Mesenteric fat pad (tissue), 1 donor: ENCODE results near the gene CTIF. TPM values are rescaled to one million over a fixed set of nuclear protein-coding genes. Genes with fewer than 3 reads are reported as not detected.
A peak's percentile ranks its signal among the peaks of the same experiment; 100 is the strongest.

Experiments used
- DNase-seq: peaks from one replicate; pipeline ENCODE4 v3.0.0-alpha.2; 2020; ENCODE audit warnings: low spot score
- total RNA-seq: library from RNA; stranded (reverse); fragmentation: NEBNext Ultra II Directional; extraction: Animal tissue kit (Norgen Biotek cat#: 25700); gene quantifications from one replicate; pipeline ENCODE4 v1.2.1, GENCODE V29; 2021
- donor health status: DM: yes; HTN: yes; CAD: no.

CTIF gene
- total RNA-seq, 1 donor from 2014 or later: 196 TPM

GRCh38 chr18:48767090-48767690 is 228.4 kb downstream of the CTIF start:
- no peak for DNase-seq

GRCh38 chr18:48769006-48769636 is 230.3 kb downstream of the CTIF start:
- DNase-seq: no peak

DNA sequence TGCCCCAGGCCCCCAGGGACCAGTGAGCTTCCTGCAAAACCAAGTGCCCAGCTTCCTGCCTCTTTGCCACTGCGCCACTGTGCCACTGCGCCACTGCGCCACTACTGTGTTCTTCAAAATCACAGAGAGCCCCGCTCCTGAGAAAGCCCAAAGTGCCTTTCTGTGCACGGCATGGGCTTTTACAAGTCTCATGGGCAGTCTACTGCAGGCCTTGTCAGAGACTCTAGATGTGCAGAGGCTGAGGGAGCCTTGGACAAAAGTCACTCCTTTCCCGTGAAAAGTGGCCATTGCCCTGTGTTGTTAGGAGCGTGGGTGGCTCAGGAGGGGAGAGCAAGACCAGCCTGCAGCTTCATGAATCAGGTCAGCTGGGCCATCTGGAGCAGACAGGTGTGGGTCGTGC is 231.4 kb downstream of the CTIF start:
- no peak for DNase-seq

GRCh38 chr18:48771641-48772375 is 233.0 kb downstream of the CTIF start:
- DNase-seq: no peak

DNA sequence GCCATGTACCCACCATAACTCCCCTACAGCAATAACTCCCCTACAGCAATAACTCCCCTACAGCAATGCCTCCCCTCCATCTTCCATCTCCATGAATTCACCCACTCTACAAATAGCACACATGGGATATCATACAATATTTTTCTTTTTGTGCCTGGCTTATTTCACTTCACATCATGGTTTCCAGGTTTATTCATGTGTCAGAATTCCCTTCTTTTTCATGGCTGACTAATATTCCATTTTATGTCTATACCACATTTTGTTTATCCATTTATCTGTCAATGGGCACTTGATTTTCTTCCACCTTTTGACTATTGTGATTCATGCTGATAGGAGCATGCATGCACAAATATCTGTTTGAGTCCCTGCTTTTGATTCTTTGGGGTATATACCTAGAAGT is 233.6 kb downstream of the CTIF start:
- no peak for DNase-seq

DNA sequence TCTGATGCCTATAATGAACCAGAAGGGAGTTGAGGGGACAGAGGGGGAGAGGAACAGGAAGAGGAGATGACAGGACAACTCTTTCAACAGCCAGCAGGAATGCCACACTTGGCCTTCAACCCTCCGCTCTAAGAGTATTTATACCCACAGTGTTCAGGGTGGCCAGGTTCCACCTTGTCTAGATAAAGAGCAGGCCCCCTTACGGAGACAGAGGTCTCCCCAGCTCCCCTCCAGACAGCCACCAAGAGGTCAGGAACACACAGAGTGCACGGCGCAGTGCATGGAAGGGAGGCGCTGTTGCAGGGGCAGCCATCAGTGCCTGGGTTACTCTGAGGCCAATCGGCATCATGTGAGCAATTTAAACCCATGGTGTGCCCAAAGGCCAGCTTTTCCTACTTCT is 235.0 kb downstream of the CTIF start:
- DNase-seq: no peak

DNA sequence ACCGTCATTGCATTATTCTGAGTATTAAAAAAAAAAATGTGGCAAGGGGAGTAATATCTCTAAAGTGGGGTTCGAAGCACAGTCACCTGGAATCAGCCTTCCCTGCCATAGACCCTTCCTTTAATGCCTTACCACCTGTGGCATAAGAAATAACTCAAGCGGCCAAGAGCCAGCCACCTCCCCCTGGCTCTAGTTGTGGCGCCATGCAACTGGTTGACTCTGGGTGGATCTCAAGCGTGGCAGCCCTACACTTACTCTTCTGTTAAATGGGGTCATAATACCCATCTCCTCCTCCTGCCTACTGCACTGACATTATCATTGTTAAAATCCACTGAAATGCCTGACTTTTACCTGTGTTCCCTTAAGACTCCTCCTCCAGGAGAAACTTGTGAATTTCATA is 236.1 kb downstream of the CTIF start:
- no peak for DNase-seq

- no peak for DNase-seq
Measured at GRCh38 chr18:48775372-48776155, 236.7 kb downstream of the CTIF start.

DNA sequence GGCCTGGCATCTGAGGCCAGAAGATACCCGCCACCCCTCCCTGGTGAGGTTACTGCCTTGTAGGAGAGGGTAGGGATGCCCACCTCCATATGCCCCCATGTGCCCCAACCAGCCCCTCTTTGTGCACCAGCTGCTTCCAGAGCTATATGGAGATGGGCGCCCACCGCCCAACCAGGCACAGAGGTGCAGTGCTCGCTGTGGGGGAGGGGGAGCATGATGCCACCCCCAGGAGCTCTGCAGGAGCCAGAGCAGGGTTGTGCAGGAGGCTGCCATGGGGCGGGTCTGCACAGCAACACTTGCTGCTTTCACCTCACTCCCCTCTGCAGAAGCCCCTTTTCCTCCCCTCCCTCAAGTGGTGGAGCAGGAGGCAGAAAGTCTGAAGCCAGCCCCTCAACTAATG is 237.3 kb downstream of the CTIF start:
- DNase-seq: no peak

DNA sequence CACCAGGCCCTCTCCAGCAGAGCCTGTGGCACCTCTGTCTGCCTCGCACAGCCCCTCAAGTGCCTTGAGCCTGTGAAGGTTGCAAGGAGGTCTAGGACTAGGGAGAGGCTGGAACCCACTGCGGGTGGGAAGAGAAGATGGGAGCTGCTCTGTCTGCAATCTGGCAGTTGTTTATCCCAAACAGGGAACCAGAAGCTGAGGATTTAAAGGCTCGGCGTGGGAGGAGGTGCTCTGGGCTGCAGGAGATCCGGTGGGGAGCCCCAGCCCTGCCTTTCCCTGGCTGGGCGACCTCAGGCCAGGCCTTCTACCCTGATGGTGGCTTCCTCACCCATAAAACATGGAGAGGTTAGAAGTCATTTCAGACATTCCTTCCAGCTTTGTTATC is 237.8 kb downstream of the CTIF start:
- DNase-seq: no peak

GRCh38 chr18:48777026-48777743 is 238.4 kb downstream of the CTIF start:
- no peak for DNase-seq

- DNase-seq: no peak
Measured at GRCh38 chr18:48777744-48778116, 238.9 kb downstream of the CTIF start.

GRCh38 chr18:48778344-48779011 is 239.6 kb downstream of the CTIF start:
- DNase-seq: no peak

GRCh38 chr18:48779462-48779861 is 240.6 kb downstream of the CTIF start:
- DNase-seq: no peak

DNA sequence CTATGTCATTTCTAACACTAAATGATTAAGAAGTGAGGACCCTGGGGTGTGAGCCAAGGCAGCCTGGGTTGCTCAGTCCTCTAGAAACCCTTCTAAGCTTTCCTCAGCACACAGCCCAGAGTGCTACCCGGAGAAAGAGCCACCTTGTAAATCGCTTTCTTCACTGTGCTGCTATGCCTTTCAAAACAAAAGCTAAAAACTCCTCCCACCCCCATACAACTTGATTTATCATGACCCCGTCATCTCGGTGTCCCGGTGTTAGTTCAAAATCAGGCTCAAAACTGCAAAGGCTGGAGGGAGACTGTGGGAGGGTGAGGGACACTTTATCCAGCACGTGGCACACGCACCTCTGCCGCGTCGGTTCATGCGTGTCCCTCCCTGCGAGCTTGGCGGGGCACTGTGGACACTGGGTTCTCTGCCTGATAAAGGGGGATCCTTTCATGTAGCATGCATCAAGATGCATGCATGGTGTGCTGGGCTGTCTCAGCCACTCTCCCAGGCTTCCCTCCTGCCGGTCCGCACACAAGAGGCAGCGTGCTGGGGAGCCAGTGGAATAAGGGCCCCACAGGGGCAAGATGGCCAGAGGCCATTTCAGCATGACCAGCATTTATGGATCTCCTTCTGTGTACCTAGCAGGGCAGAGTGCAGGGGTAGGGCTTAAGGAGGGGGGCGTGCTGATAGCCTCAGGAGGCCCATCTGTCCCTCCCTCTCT is 241.5 kb downstream of the CTIF start:
- no peak for DNase-seq

GRCh38 chr18:48780913-48781162 is 242.0 kb downstream of the CTIF start:
- no peak for DNase-seq

DNA sequence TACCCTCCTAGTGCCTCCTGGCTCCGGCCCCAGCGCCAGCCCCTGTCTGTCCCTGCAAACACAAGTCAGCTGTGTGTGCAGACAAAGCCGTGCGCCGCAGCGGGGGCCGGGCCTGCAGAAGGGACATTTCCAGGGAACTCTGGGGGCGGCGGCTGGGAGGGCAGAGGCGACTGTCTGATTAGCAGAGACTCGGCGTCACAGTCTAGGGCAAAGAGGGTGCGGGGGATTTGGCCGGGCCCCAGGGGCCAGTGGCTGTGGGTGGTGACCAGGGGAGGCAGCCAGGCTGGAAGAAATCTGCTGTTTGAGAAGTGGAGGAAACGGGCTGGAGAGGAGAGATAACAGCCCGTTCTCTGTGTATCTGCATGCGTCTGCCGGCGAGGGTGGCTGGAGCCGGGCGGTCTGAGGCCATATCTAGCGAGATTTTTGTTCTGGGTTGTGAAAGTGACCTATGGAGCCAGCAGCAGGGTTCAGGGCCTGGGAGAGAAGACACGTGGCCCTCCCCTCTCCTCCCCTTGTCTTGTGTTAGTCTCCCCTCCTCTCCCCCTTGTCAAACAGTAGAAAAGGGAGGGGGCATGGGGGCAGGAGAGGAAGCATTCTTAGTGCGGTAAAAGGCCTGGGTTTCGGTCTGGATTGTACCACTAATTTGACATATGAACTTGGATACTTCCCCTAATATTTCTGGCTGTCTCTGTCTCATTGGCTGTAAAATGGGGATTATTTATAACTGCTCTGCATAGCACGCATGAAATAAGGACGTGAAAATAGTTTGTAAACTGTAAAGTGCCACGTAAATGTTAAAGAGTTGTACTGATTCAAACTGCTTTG is 242.5 kb downstream of the CTIF start:
- DNase-seq: peak; percentile 96

DNA sequence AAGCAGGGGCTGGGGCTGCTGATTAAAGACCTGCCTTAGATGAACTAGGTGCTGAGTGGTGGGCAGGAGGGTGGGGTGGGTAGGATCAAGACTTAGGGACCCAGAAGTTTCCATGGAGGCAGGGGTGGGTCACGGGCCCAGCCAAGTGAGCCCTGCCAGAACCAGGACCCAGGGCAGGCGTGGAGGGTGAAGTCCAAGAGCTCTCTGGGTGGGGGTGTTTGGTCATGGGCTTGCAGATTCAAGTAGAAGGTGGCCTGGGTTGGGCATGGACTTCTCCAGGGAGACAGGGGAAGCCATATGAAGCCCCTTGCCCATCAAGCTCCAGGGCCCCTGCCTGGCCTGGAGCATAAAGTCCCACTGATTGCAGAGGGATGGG is 243.1 kb downstream of the CTIF start:
- DNase-seq: no peak

GRCh38 chr18:48782381-48782861 is 243.6 kb downstream of the CTIF start:
- DNase-seq: no peak
